GM12892 (cell line): Measurements from ENCODE around the gene PIGBOS1.

ENCODE experiments used
- POLR2A ChIP-seq: IDR thresholded peaks from 2 replicates; pipeline ENCODE4 v1.6.1; 2011; ENCODE audit warnings: low read depth, low read length, control low read depth
- POLR2AphosphoS5 ChIP-seq: IDR thresholded peaks from 2 replicates; pipeline ENCODE4 v1.6.1; 2011; ENCODE audit warnings: low read depth, low read length, control low read depth
- TAF1 ChIP-seq: IDR thresholded peaks from 2 replicates; pipeline ENCODE4 v1.6.1; 2011; ENCODE audit warnings: low read depth, mild to moderate bottlenecking, control low read depth, low read length, borderline replicate concordance

DNA sequence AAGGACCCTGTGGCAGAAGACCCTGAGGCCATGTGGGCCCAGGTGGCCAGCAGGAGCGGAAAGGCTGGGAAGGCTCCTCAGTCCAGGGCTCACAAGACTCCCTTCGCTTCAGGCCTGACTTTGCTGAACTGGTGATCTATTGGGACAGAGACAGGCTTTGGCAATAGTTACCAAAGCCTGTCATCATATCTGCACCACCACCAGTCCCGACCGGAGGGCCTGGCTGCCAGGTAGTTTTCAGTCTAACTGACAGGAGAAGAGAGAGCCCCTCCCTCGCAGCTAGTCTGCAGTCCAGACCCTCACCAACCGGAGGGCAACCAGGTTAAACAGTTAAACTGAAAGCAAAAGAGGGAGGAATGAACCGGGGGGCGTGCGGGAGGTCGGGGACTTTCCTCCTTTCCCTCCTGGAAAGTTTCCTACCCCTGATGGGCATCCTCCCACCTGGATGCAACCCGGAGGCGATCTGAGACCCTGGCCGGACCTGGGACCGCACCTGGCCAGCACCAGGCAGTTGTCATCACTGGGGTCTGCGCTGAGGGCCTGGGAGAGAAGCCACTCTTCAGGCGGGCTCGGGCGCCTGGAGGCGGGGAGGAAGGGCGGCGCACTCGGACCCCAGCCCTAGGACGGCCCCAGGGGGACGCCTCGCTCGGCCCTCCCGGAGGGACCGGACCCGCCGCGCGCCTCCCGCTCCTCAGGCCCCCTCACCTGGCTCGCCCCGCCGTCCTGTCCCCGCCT is 29.7 kb downstream of the PIGBOS1 start:
- TF ChIP-seq POLR2A, result peak; percentile 11; the same call in 1 of the 2 replicates
- TF ChIP-seq TAF1, result no peak
- no peak for TF ChIP-seq POLR2AphosphoS5
